H9 (cell line): Measurements from ENCODE around the gene NOX5. TPM values are rescaled to one million over a fixed set of nuclear protein-coding genes. Genes with fewer than 3 reads are reported as not detected.

Experiments
- DNase-seq: peaks from one replicate; pipeline ENCODE4 v3.0.0-alpha.2; 2017
- H2AFZ ChIP-seq: one replicate; pipeline ENCODE4 v1.6.1; 2013; ENCODE audit warnings: mild to moderate bottlenecking, low read length, control low read depth, moderate library complexity
- H2AK5ac ChIP-seq: 2 replicates; pipeline ENCODE4 v1.6.1; 2013; ENCODE audit warnings: low read length, control low read depth, mixed read lengths; ENCODE audit not compliant: insufficient read length
- H2BK120ac ChIP-seq: one replicate; pipeline ENCODE4 v1.6.1; 2013; ENCODE audit warnings: low read depth, mild to moderate bottlenecking, low read length, control low read depth, inconsistent platforms; ENCODE audit not compliant: poor library complexity, severe bottlenecking
- H2BK12ac ChIP-seq: 2 replicates; pipeline ENCODE4 v1.6.1; 2013; ENCODE audit warnings: low read length, control low read depth, mixed read lengths, low read depth; ENCODE audit not compliant: insufficient read length
- H2BK15ac ChIP-seq: 2 replicates; pipeline ENCODE4 v1.6.1; 2013; ENCODE audit warnings: low read depth, low read length, control low read depth
- H2BK20ac ChIP-seq: one replicate; pipeline ENCODE4 v1.6.1; 2013; ENCODE audit warnings: low read depth, mild to moderate bottlenecking, low read length, control low read depth, inconsistent platforms; ENCODE audit not compliant: poor library complexity, severe bottlenecking
- H2BK5ac ChIP-seq: 2 replicates; pipeline ENCODE4 v1.6.1; 2013; ENCODE audit warnings: low read length, control low read depth, mixed read lengths; ENCODE audit not compliant: insufficient read length
- H3K14ac ChIP-seq: 2 replicates; pipeline ENCODE4 v1.6.1; 2013; ENCODE audit warnings: low read length, control low read depth; ENCODE audit not compliant: insufficient read depth
- H3K18ac ChIP-seq: 2 replicates; pipeline ENCODE4 v1.6.1; 2013; ENCODE audit warnings: low read depth, mild to moderate bottlenecking, mixed read lengths, low read length, control low read depth; ENCODE audit not compliant: insufficient read length
- H3K23ac ChIP-seq: 2 replicates; pipeline ENCODE4 v1.6.1; 2013; ENCODE audit warnings: low read length, control low read depth, mixed read lengths, low read depth; ENCODE audit not compliant: insufficient read length
- H3K23me2 ChIP-seq: 2 replicates; pipeline ENCODE4 v1.6.1; 2013; ENCODE audit warnings: low read depth, mild to moderate bottlenecking, mixed read lengths, low read length, control low read depth; ENCODE audit not compliant: insufficient read length, poor library complexity, severe bottlenecking
- H3K27ac ChIP-seq: 2 replicates; pipeline ENCODE4 v1.5.1; 2013; ENCODE audit warnings: low read length, control low read depth, mixed read lengths, low read depth; ENCODE audit not compliant: insufficient read length
- H3K27me3 ChIP-seq: 2 replicates; pipeline ENCODE4 v1.6.1; 2013; ENCODE audit warnings: low read length, control low read depth, inconsistent platforms; ENCODE audit not compliant: insufficient read depth
- H3K4ac ChIP-seq: 2 replicates; pipeline ENCODE4 v1.6.1; 2013; ENCODE audit warnings: low read depth, mild to moderate bottlenecking, control low read depth, inconsistent platforms, low read length, moderate library complexity
- H3K4me1 ChIP-seq: 2 replicates; pipeline ENCODE4 v1.6.1; 2013; ENCODE audit warnings: low read length, control low read depth, inconsistent platforms; ENCODE audit not compliant: insufficient read depth
- H3K4me2 ChIP-seq: 2 replicates; pipeline ENCODE4 v1.6.1; 2013; ENCODE audit warnings: low read length, control low read depth, mixed read lengths; ENCODE audit not compliant: insufficient read length, insufficient read depth
- H3K56ac ChIP-seq: 2 replicates; pipeline ENCODE4 v1.6.1; 2013; ENCODE audit warnings: low read depth, mild to moderate bottlenecking, mixed read lengths, low read length, control low read depth; ENCODE audit not compliant: insufficient read length
- H3K79me1 ChIP-seq: 2 replicates; pipeline ENCODE4 v1.6.1; 2013; ENCODE audit warnings: low read depth, mild to moderate bottlenecking, moderate library complexity, low read length, control low read depth, inconsistent platforms; ENCODE audit not compliant: insufficient read depth, poor library complexity, severe bottlenecking
- H3K79me2 ChIP-seq: 2 replicates; pipeline ENCODE4 v1.6.1; 2013; ENCODE audit warnings: low read length, control low read depth, inconsistent platforms; ENCODE audit not compliant: insufficient read depth
- H3K9ac ChIP-seq: 2 replicates; pipeline ENCODE4 v1.6.1; 2013; ENCODE audit warnings: low read length, control low read depth, mixed read lengths; ENCODE audit not compliant: insufficient read length; ENCODE audit errors: extremely low read depth
- H3K9me3 ChIP-seq: one replicate; pipeline ENCODE4 v1.6.1; 2013; ENCODE audit warnings: low read depth, low read length, inconsistent platforms; ENCODE audit not compliant: control insufficient read depth
- H3T11ph ChIP-seq: one replicate; pipeline ENCODE4 v1.6.1; 2013; ENCODE audit warnings: mild to moderate bottlenecking, low read length, control low read depth, inconsistent platforms
- H4K20me1 ChIP-seq: one replicate; pipeline ENCODE4 v1.6.1; 2013; ENCODE audit not compliant: control insufficient read depth, insufficient read length, insufficient read depth
- H4K5ac ChIP-seq: 2 replicates; pipeline ENCODE4 v1.6.1; 2013; ENCODE audit warnings: low read depth, mild to moderate bottlenecking, mixed read lengths, low read length, control low read depth; ENCODE audit not compliant: insufficient read length
- H4K8ac ChIP-seq: replicated peaks from 2 replicates; pipeline ENCODE4 v1.6.1; 2013; ENCODE audit warnings: low read length, control low read depth, mixed read lengths, low read depth; ENCODE audit not compliant: insufficient read length
- H4K91ac ChIP-seq: 2 replicates; pipeline ENCODE4 v1.6.1; 2013; ENCODE audit warnings: low read depth, mild to moderate bottlenecking, moderate library complexity, mixed read lengths, low read length, control low read depth; ENCODE audit not compliant: insufficient read length
- H3K27ac Mint-ChIP-seq, 3 experiments: 2 replicates in 2 of 3; 3 replicates in 1 of 3; pipeline ENCODE4 v1.8.0; 2020 to 2021; ENCODE audit warnings: mixed read lengths in 3 of 3, mild to moderate bottlenecking in 1 of 3, moderate library complexity in 1 of 3
- H3K27me3 Mint-ChIP-seq: 2 replicates; pipeline ENCODE4 v1.8.0; 2021; ENCODE audit warnings: low read depth, mild to moderate bottlenecking, moderate library complexity, mixed read lengths
- H3K36me3 Mint-ChIP-seq, 3 experiments: 2 replicates in 2 of 3; 3 replicates in 1 of 3; pipeline ENCODE4 v1.8.0; 2020 to 2021; ENCODE audit warnings: low read depth in 3 of 3, mixed read lengths in 3 of 3; ENCODE audit not compliant: insufficient read depth in 1 of 3
- H3K4me1 Mint-ChIP-seq, 2 experiments: 2 replicates each; pipeline ENCODE4 v1.8.0; 2020; ENCODE audit warnings: mixed read lengths in 2 of 2
- H3K4me3 Mint-ChIP-seq, 2 experiments: 2 replicates in 1 of 2; 3 replicates in 1 of 2; pipeline ENCODE4 v1.8.0; 2020 to 2021; ENCODE audit warnings: mild to moderate bottlenecking in 2 of 2, mixed read lengths in 2 of 2, moderate library complexity in 1 of 2
- H3K9me3 Mint-ChIP-seq, 2 experiments: 2 replicates in 1 of 2; 3 replicates in 1 of 2; pipeline ENCODE4 v1.8.0; 2020; ENCODE audit warnings: mild to moderate bottlenecking in 2 of 2, mixed read lengths in 2 of 2, moderate library complexity in 1 of 2
- CTCF ChIP-seq: fragments of 200-600 bp; sonication (generic); conservative IDR thresholded peaks from 3 replicates; pipeline ENCODE4 v1.8.0; 2021; ENCODE audit warnings: antibody characterized with exemption, mild to moderate bottlenecking
- WGBS: extraction: QIAGEN DNeasy Blood & Tissue Kit; methylation state at CpG from one replicate; pipeline ENCODE4 v1.1.7; 2013; ENCODE audit warnings: missing lambda C conversion rate, low lambda C conversion rate, mixed read lengths; ENCODE audit not compliant: insufficient read length; ENCODE audit errors: extremely low coverage; 5-methylcytosine and 5-hydroxymethylcytosine counted together
- total RNA-seq: library from RNA; stranded (reverse); gene quantifications from 2 replicates; pipeline ENCODE4 v1.2.1, GENCODE V29; 2021

The NOX5 gene
- total RNA-seq, 1 experiment from 2014 or later = 0.04 TPM

GRCh38 chr15:68986322-68986721 is 28.2 kb upstream of the NOX5 start:
- Histone ChIP-seq H3K56ac (no peak overlapping the region), H3K9ac (no peak overlapping the region), H3K23ac (no peak overlapping the region), H2AFZ (no peak overlapping the region), H3T11ph (no peak overlapping the region), H3K23me2 (no peaks in the 10 kb centered on the region), H3K79me2 (no peaks in the 10 kb centered on the region), H4K20me1 (no peaks in the 10 kb centered on the region), H2BK15ac (no peak overlapping the region), H3K4ac (no peak overlapping the region), H2BK5ac (no peak overlapping the region), H3K27me3 (no peaks in the 10 kb centered on the region), H3K79me1 (no peaks in the 10 kb centered on the region), H3K27ac (no peak overlapping the region), H2BK120ac (no peak overlapping the region), H3K18ac (no peak overlapping the region), H4K5ac (no peak overlapping the region), H2BK12ac (no peak overlapping the region), H3K9me3 (no peaks in the 10 kb centered on the region), H3K14ac (no peak overlapping the region), H3K4me2 (no peak overlapping the region), H3K4me1 (peaks cover 2% of the 10 kb centered on the region; the same call in 1 of the 2 replicates), H4K91ac (no peak overlapping the region), H2BK20ac (no peak overlapping the region), H2AK5ac (no peak overlapping the region), H4K8ac (no peak overlapping the region)
- no peak overlapping the region for H3K27ac Mint-ChIP-seq
- DNase-seq = no peak
- no peak overlapping the region for H3K4me3 Mint-ChIP-seq
- WGBS = no CpG with 5 or more reads among the region's 5 CpGs
- H3K9me3 Mint-ChIP-seq = peaks cover 15 to 21% of the 10 kb centered on the region in 2 experiments
- H3K4me1 Mint-ChIP-seq = peaks cover 18 to 19% of the 10 kb centered on the region in 2 experiments
- peaks cover 34% of the 10 kb centered on the region for H3K27me3 Mint-ChIP-seq
- no peak for TF ChIP-seq CTCF
- H3K36me3 Mint-ChIP-seq = peaks cover 7 to 24% (median 12%) of the 10 kb centered on the region in 3 experiments
